HEK293 (cell line): ENCODE measurements around the gene TSPAN17.

Experiments
- ATF2 ChIP-seq: fragments of 450-650 bp; formaldehyde crosslinking; IDR thresholded peaks from 2 replicates; pipeline ENCODE4 v1.5.1; 2016; ENCODE audit warnings: missing biosample characterization, missing genetic modification characterization, low read depth
- KLF8 ChIP-seq: fragments of 450-650 bp; formaldehyde crosslinking; IDR thresholded peaks from 2 replicates; pipeline ENCODE4 v1.5.1; 2016; ENCODE audit warnings: missing biosample characterization, missing genetic modification characterization
- PRDM2 ChIP-seq: fragments of 450-650 bp; formaldehyde crosslinking; IDR thresholded peaks from 2 replicates; pipeline ENCODE4 v1.5.1; 2016; ENCODE audit warnings: missing biosample characterization, missing genetic modification characterization, borderline replicate concordance
- RBAK ChIP-seq: fragments of 450-650 bp; formaldehyde crosslinking; IDR thresholded peaks from 2 replicates; pipeline ENCODE4 v1.5.1; 2016; ENCODE audit warnings: missing biosample characterization, missing genetic modification characterization
- ZFHX2 ChIP-seq: fragments of 450-650 bp; formaldehyde crosslinking; conservative IDR thresholded peaks from 2 replicates; pipeline ENCODE4 v1.5.1; 2016; ENCODE audit warnings: missing biosample characterization, missing genetic modification characterization
- ZFP41 ChIP-seq: fragments of 450-650 bp; formaldehyde crosslinking; IDR thresholded peaks from 2 replicates; pipeline ENCODE4 v1.5.1; 2016; ENCODE audit warnings: missing biosample characterization, missing genetic modification characterization, borderline replicate concordance
- ZNF112 ChIP-seq: fragments of 450-650 bp; formaldehyde crosslinking; IDR thresholded peaks from 2 replicates; pipeline ENCODE4 v1.5.0; 2017; ENCODE audit warnings: missing biosample characterization, missing genetic modification characterization
- ZNF114 ChIP-seq: fragments of 450-650 bp; formaldehyde crosslinking; IDR thresholded peaks from 2 replicates; pipeline ENCODE4 v1.5.0; 2017; ENCODE audit warnings: missing biosample characterization, missing genetic modification characterization
- ZNF140 ChIP-seq: fragments of 450-650 bp; formaldehyde crosslinking; IDR thresholded peaks from 2 replicates; pipeline ENCODE4 v1.5.1; 2016; ENCODE audit warnings: missing biosample characterization, missing genetic modification characterization
- ZNF175 ChIP-seq: fragments of 450-650 bp; formaldehyde crosslinking; IDR thresholded peaks from 2 replicates; pipeline ENCODE4 v1.5.1; 2016; ENCODE audit warnings: missing biosample characterization, missing genetic modification characterization
- ZNF18 ChIP-seq: fragments of 450-650 bp; formaldehyde crosslinking; IDR thresholded peaks from 2 replicates; pipeline ENCODE4 v1.5.1; 2016; ENCODE audit warnings: missing biosample characterization, missing genetic modification characterization
- ZNF214 ChIP-seq: fragments of 450-650 bp; formaldehyde crosslinking; IDR thresholded peaks from 2 replicates; pipeline ENCODE4 v1.5.1; 2017; ENCODE audit warnings: missing biosample characterization, mild to moderate bottlenecking, missing genetic modification characterization, borderline replicate concordance
- ZNF223 ChIP-seq: fragments of 450-650 bp; formaldehyde crosslinking; IDR thresholded peaks from 2 replicates; pipeline ENCODE4 v1.5.1; 2016; ENCODE audit warnings: missing biosample characterization, missing genetic modification characterization
- ZNF366 ChIP-seq: fragments of 450-650 bp; formaldehyde crosslinking; conservative IDR thresholded peaks from 2 replicates; pipeline ENCODE4 v1.5.1; 2016; ENCODE audit warnings: missing biosample characterization, missing genetic modification characterization
- ZNF394 ChIP-seq: fragments of 450-650 bp; formaldehyde crosslinking; IDR thresholded peaks from 2 replicates; pipeline ENCODE4 v1.5.1; 2016; ENCODE audit warnings: missing biosample characterization, missing genetic modification characterization, mild to moderate bottlenecking, moderate library complexity, borderline replicate concordance
- ZNF398 ChIP-seq: fragments of 450-650 bp; formaldehyde crosslinking; IDR thresholded peaks from 2 replicates; pipeline ENCODE4 v1.5.1; 2017; ENCODE audit warnings: missing biosample characterization, missing genetic modification characterization
- ZNF473 ChIP-seq: fragments of 450-650 bp; formaldehyde crosslinking; IDR thresholded peaks from 2 replicates; pipeline ENCODE4 v1.5.1; 2017; ENCODE audit warnings: missing biosample characterization, missing genetic modification characterization
- ZNF501 ChIP-seq: fragments of 450-650 bp; formaldehyde crosslinking; IDR thresholded peaks from 2 replicates; pipeline ENCODE4 v1.5.1; 2016; ENCODE audit warnings: missing biosample characterization, missing genetic modification characterization
- ZNF521 ChIP-seq: fragments of 450-650 bp; formaldehyde crosslinking; IDR thresholded peaks from 2 replicates; pipeline ENCODE4 v1.5.1; 2017; ENCODE audit warnings: missing biosample characterization, mild to moderate bottlenecking, missing genetic modification characterization
- ZNF626 ChIP-seq: fragments of 450-650 bp; sonication (Bioruptor Pico); formaldehyde crosslinking; IDR thresholded peaks from 2 replicates; pipeline ENCODE4 v1.5.1; 2018; ENCODE audit warnings: missing biosample characterization, missing genetic modification characterization, inconsistent platforms
- ZNF654 ChIP-seq: fragments of 450-650 bp; formaldehyde crosslinking; IDR thresholded peaks from 2 replicates; pipeline ENCODE4 v1.5.1; 2016; ENCODE audit warnings: low read depth, missing biosample characterization, missing genetic modification characterization
- ZNF692 ChIP-seq: fragments of 450-650 bp; formaldehyde crosslinking; IDR thresholded peaks from 2 replicates; pipeline ENCODE4 v1.5.1; 2016; ENCODE audit warnings: missing biosample characterization, missing genetic modification characterization
- ZSCAN4 ChIP-seq: fragments of 450-650 bp; formaldehyde crosslinking; IDR thresholded peaks from 2 replicates; pipeline ENCODE4 v1.5.1; 2017; ENCODE audit warnings: missing biosample characterization, missing genetic modification characterization
- ZSCAN5A ChIP-seq: fragments of 450-650 bp; formaldehyde crosslinking; IDR thresholded peaks from 2 replicates; pipeline ENCODE4 v1.5.1; 2016; ENCODE audit warnings: missing biosample characterization, missing genetic modification characterization

The TSPAN17 gene

GRCh38 chr5:176629853-176630680, 17.2 kb upstream of the TSPAN17 start, which contains the start of the genes EIF4E1B and SNCB (continued):
- TF ChIP-seq ZNF692 (tag by site-specific recombination) = no peak
- TF ChIP-seq ZNF521 (tag by site-specific recombination) = no peak
- TF ChIP-seq ZNF140 = no peak
- peak; percentile 65; the same call in 1 of the 2 replicates for TF ChIP-seq KLF8 (tag by site-specific recombination)
- TF ChIP-seq ZNF18 (tag by site-specific recombination) = no peak
- TF ChIP-seq ZNF114 = no peak
- TF ChIP-seq ZFP41 = no peak
- no peak for TF ChIP-seq RBAK (tag by site-specific recombination)
- TF ChIP-seq ZNF175 (tag by site-specific recombination) = no peak
- TF ChIP-seq ZNF654 = no peak
- TF ChIP-seq ZSCAN5A = no peak
- TF ChIP-seq ATF2 = no peak
- TF ChIP-seq ZFHX2 = peak; percentile 42; the same call in 1 of the 2 replicates
- TF ChIP-seq ZNF214 (tag by site-specific recombination) = no peak
- TF ChIP-seq ZNF112 = no peak
- TF ChIP-seq ZNF394 (tag by site-specific recombination) = no peak
- no peak for TF ChIP-seq ZNF223 (tag by site-specific recombination)
- TF ChIP-seq ZNF398 (tag by site-specific recombination) = no peak
- no peak for TF ChIP-seq PRDM2
- TF ChIP-seq ZSCAN4 = no peak
- no peak for TF ChIP-seq ZNF473
- TF ChIP-seq ZNF501 (tag by site-specific recombination) = no peak
- TF ChIP-seq ZNF366 (tag by site-specific recombination) = no peak
- TF ChIP-seq ZNF626 (tag by site-specific recombination) = no peak
